Measurements from ENCODE around the gene FRMD7.

DNA sequence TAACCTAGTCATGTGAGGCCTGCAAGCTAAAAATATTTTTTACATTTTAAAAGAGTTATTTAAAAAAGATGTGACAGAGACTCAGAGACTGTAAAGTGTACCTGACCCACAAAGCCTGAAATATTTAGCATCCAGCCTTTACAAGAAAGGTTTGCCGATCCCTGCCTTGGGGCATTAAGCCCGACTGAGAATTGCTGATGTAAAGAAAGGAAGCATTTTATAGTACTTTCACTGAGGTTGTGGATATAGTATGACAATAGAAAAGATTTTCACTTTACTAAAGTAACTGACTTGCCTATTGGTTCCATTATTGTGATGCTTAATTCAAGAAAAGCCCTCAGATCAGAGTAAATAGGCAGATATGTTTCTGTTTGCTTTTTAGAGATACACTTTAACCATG, 87.8 kb downstream of the FRMD7 start:
- TF ChIP-seq POLR2A (IDR thresholded peaks at IDR 0.05; ENCODE audit: low read depth, low read length) (no peak), HDAC2 (IDR thresholded peaks at IDR 0.05) (no peak), SIN3A (IDR thresholded peaks at IDR 0.05; ENCODE audit: low read depth, low read length) (no peak), POLR2AphosphoS2 (IDR thresholded peaks at IDR 0.05; ENCODE audit: low read depth, low read length) (no peak), RAD51 (IDR thresholded peaks at IDR 0.05) (no peak)
